ENCODE data around the gene TRMT112. TPM values are rescaled to one million over a fixed set of nuclear protein-coding genes. Genes with fewer than 3 reads are reported as not detected.

The TRMT112 gene
- total RNA-seq, 1 donor from 2014 or later = 59.1 TPM

- no peak for ATAC-seq
Observed at GRCh38 chr11:64296830-64297698, 20.3 kb downstream of the TRMT112 start.

DNA sequence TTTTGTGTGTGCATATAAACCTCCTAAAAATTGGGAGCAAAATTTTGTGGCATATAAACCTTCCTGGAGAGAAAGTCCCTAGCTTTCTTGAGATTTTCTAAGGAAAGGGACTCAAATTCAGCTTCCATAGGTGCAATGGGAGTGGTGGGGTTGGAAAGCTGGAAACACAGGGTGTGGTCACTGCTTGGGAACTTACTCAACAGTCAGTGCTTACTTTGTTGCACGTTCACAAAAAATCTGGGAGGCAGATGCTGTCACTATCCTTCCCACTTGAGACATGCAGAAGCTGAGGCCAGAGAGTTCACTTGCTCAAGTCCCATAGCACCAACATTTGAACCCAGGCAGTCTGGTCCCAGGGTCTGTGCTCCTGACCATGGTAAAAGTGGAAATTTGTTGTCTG, 21.1 kb downstream of the TRMT112 start:
- DNase-seq (ENCODE audit: low spot score) = no peak
- ATAC-seq = no peak

More at GRCh38 chr11:64296830-64297698, 20.3 kb downstream of the TRMT112 start:
- no peak for DNase-seq (ENCODE audit: low spot score)

GRCh38 chr11:64295760-64296159, 21.6 kb downstream of the TRMT112 start:
- ATAC-seq (no peak), DNase-seq (ENCODE audit: low spot score) (no peak)

GRCh38 chr11:64294774-64295173, 22.6 kb downstream of the TRMT112 start:
- DNase-seq (ENCODE audit: low spot score) (no peak), ATAC-seq (no peak)

DNA sequence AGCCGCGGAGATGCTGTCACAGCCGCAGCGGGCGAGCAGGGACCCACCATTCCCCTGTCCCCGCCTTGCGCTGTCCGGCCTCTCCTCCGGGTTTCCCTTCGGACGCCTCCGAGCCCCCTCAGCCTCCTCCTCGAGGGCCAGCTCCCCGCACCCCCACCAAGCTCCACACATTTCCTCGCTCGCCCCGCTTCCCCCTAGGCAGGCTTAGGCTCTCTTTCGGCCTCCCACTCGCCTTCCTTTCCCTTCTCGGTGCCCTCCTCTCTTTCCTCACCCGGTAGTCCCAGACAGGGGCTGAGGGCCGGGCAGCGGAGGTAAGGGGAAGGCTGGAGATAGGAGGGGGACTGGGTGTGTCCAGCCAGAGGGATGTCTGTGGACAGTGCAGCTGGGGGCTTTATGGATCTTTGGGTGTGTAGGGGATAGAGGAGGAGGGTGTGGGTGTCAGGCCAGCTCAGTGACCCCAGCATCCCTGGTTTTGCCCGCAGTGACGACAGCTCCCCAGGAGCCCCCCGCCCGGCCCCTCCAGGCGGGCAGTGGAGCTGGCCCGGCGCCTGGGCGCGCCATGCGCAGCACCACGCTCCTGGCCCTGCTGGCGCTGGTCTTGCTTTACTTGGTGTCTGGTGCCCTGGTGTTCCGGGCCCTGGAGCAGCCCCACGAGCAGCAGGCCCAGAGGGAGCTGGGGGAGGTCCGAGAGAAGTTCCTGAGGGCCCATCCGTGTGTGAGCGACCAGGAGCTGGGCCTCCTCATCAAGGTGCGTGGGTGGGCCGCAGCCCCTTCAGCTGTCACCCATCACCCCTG, 24.7 kb downstream of the TRMT112 start:
- no peak for DNase-seq (ENCODE audit: low spot score)
- no peak for ATAC-seq

- DNase-seq (ENCODE audit: low spot score) (no peak), ATAC-seq (peak; percentile 12)
Observed at GRCh38 chr11:64291752-64292459, 25.5 kb downstream of the TRMT112 start.

DNA sequence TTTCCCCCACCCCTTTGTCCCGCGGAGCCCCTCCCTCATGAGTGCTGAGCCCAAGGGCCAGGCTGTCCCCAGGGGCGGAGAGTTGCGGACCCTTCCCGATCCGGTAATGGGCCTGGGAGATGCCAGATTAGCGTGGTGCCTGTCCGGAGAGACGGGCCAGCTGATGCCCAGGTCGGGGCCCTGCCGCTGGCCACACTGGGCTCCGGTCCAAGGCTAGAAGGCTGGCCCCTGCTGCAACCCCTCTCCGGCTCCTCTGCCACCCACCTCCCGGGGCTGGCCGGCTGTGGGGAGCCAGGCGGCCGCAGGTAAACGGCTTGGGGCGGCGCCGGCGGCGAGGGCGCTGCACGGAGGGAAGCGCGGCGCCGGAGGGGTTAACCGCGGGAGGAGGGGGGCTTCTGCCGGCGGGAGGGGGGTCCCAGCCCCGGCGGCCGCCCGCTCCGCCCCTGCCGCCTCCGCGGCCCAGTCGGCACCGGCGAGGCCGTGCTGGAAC, 26.1 kb downstream of the TRMT112 start, which contains the start of gene KCNK4:
Gene KCNK4, plus strand, starts transcription at position 41 of the 490 bp plus-strand sequence. CDS start 1,717 bp downstream, outside the sequence.
- no peak for DNase-seq (ENCODE audit: low spot score)
- ATAC-seq = no peak

DNA sequence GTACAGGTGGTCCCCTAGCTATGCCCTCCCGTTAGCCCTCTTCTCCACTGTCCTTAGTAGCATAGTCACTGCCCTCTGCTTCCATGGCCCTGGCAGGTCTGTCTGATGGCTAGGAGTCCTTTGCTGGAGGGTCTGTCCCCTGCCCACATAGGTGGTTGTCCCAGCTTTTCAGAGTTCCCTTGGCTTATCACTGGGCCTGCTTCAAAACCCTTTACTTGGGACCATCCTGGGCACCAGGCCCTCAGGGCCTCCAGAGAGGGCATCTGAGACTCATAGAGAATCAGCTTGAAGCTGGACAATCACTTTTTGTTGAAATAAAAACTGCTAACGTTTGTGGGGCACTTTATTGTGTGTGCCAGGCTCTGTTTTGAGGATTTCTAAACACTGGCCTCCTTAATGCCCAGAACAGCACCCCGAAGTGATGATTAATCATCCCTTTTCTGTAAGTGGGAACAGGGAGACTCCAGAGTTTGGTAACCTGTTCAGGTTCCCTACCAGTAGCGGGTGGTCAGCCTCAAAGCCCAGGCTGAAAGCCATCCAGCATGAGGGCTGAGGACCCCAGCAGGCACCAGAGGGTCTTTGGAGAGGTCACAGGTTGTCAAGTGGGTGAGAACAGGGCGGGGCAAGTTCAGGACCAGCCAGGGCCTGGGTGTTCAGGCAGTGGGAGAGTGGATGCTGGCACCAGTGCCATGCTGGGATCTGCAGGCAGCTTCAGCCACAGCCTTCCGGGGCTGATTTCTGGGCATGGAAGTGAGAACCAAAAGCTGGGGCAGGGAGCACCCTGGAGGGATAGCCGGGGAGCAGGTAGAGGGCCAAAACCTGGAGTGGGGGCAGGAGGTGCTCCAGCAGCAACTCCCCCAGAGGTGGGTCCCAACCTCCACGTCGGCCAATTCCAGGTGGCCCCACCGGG, 26.8 kb downstream of the TRMT112 start:
- ATAC-seq (no peak), DNase-seq (ENCODE audit: low spot score) (no peak)

DNA sequence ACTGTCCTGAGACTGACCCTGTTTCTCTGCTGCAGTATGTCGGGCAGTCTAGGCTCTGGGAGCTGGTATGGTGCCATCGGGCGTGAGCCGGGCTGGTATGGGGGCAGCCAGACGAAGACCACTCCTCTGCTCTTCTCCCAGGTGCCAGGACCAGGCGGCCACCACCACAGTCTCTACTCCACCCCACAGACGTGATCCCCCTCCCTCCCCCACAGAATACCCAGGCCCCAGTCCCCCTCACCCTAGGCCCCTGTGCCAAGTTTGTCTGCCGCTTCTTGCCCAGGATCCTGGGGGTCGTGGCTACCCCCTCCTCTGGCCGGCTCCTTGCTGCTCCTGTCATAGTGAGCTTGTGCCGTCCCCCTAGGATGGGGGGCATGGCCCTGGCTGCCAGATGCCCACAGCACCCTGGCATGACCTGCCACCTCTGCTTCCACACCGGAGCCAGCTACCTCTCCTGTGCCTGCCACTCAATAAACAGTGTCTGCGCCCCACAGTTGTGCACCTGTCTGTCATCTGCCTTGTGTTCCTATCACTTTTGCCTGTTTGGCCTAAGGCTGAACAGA, 28.3 kb downstream of the TRMT112 start:
- ATAC-seq (no peak), DNase-seq (ENCODE audit: low spot score) (no peak)

DNA sequence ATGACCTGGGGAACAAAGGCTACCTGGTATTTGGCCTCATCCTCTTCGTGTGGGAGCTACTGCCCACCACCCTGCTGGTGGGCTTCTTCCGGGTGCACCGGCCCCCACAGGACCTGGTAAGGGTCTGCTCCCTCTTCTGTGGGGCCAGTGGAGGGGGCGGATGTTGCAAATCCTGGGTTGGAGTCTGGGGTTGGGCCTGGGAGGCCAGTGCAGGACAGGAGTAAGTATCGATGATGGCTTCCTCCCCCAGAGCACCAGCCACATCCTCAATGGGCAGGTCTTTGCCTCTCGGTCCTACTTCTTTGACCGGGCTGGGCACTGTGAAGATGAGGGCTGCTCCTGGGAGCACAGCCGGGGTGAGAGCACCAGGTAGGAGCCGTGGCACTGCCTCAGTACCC, 29.0 kb downstream of the TRMT112 start:
- ATAC-seq = no peak
- no peak for DNase-seq (ENCODE audit: low spot score)

- ATAC-seq = no peak
- DNase-seq (ENCODE audit: low spot score) = no peak
Observed at GRCh38 chr11:64287676-64288352, 29.5 kb downstream of the TRMT112 start.

DNA sequence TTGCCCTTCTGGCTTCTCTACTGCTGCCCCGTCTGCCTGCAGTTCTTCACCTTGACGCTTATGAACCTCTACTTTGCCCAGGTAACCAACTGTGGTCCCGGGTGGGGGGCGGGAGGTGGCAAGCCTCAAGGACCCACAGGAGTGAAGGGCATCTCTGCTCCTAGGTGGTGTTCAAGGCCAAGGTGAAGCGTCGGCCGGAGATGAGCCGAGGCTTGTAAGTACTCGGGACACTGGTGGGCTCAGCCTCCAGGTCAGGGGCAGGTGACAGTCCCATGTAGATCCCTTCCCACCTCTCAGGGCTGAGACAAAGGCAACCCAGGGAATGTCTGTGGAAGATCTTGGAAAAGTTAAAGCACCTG, 30.6 kb downstream of the TRMT112 start:
- ATAC-seq = no peak
- DNase-seq (ENCODE audit: low spot score) = no peak

GRCh38 chr11:64285885-64286800, 31.2 kb downstream of the TRMT112 start:
- DNase-seq (ENCODE audit: low spot score) (peak; percentile 73), ATAC-seq (peak; percentile 50)

DNA sequence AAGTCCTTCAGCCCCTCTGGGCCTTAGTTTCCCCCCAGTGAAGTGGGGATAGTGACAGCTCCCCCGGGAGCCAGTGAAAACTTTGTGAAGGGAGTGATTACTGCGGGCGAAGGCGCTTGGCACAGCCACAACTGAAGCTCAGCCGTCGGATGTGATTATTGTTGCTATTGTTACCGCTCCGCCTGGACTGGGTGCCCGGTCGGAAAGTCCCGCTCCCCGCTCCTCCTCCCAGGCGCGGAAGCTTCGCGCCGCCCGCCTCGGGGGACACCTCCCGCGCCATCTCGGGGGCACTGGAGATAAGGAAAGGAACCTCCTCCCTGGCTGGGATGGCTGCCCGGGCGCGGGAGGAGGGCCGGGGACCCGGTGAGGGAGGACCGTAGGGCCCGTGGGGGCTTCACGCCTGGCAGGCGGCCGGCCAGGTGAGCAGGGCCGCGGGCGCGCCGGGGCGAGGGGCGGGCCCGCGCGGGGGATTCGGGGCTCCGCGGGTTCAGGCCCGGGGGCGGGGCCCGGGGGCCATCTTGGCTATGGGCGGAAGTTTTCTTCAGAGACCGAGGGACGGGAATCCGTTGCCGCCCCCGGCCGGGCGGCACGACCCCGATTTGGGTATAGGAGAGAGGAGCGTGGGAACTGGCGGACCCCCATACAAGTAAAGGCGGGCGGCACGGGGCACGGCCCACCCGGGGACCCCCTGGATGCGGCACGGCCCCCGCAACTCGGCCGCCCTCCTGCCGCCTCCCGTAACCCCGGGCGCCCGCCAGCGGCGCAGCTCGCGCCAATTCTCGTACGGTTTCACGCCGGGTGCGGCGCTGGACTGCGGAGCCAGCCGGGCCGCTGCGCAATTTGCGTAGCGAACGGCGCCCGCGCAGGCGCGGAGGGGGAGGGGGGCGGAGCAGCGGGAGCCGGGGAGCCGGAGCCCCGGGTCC, 32.1 kb downstream of the TRMT112 start, which contains the start of gene GPR137:
Gene GPR137, plus strand, starts transcription at position 887 of the 923 bp plus-strand sequence. CDS start 677 bp downstream, outside the sequence.
- ATAC-seq (peak; percentile 77), DNase-seq (ENCODE audit: low spot score) (peak; percentile 90)

DNA sequence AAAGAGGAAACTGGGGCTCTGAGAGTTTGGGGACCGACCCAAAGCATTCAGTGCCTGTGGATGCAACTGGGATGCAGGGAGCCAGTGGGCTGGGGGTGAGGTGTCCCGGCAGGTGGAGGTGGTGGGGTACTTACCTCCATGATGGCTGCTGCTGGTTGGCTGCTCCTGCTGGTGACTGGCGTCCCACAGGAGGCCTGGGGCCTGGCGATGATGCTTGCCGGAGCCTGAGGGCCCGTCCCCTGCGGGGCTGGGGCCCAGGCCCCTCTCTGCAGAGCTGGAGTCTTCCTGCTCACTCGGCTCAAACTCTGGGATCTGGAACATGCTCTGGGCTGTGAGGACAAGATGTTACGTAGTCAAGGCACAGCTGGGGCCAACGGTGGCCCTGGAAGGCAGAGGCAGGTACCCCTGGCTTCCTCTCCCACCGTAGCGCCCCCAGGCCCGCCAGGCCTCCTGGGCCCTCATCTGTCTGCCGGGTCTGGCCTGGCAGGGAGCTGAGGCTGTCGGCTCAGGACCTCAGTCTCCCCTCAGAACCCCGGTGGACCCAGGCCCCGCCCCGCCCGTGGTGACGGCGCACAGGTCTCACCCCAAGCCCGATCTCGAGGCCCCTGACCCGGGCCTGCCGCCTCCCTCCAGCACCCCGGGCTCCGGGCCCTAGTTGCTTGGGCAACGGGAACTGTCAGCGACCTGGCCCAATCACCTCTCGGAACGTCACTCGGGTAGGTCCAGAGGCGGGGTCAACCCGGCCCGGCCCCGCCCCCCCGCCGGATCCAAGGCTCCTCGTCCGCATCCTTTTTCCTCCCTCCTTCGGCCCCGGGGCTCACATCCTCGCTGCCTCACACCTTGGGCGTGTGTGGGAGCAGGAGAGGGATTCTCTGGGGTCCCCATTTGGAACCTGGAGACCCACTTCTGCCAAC, 33.1 kb downstream of the TRMT112 start, which contains the start of gene BAD:
Gene BAD, minus strand, starts transcription at position 618 of the 914 bp plus-strand sequence. Its CDS starts 297 bp downstream, at position 321.
- ATAC-seq = peak; percentile 86
- peak; percentile 97 for DNase-seq (ENCODE audit: low spot score)

- DNase-seq (ENCODE audit: low spot score) (no peak), ATAC-seq (no peak)
Observed at GRCh38 chr11:64283092-64283491, 34.3 kb downstream of the TRMT112 start.

Measured in left lobe of liver (tissue), 2 donors.